GM06990 (cell line): ENCODE data around the gene GPC6.

ENCODE experiments used
- DNase-seq: peaks from one replicate; pipeline ENCODE4 v3.0.0-alpha.2; 2011; ENCODE audit not compliant: insufficient read length; ENCODE audit errors: extremely low read depth
- H3K27me3 ChIP-seq: replicated peaks from 2 replicates; pipeline ENCODE4 v1.6.0; 2011; ENCODE audit warnings: low read length; ENCODE audit not compliant: control insufficient read depth, insufficient read depth
- H3K36me3 ChIP-seq: 2 replicates; pipeline ENCODE4 v1.5.1; 2011; ENCODE audit warnings: low read length; ENCODE audit not compliant: control insufficient read depth, insufficient read depth
- H3K4me3 ChIP-seq: replicated peaks from 2 replicates; pipeline ENCODE4 v1.5.1; 2011; ENCODE audit warnings: low read depth, mild to moderate bottlenecking, control low read depth, low read length
- TF ChIP-seq, protein P1 (sequence below): IDR thresholded peaks from 2 replicates; pipeline ENCODE4 v1.5.1; 2011; ENCODE audit warnings: low read length, control low read depth, mild to moderate bottlenecking, inconsistent platforms; ENCODE audit not compliant: insufficient read depth, poor library complexity, severe bottlenecking

The GPC6 gene

DNA sequence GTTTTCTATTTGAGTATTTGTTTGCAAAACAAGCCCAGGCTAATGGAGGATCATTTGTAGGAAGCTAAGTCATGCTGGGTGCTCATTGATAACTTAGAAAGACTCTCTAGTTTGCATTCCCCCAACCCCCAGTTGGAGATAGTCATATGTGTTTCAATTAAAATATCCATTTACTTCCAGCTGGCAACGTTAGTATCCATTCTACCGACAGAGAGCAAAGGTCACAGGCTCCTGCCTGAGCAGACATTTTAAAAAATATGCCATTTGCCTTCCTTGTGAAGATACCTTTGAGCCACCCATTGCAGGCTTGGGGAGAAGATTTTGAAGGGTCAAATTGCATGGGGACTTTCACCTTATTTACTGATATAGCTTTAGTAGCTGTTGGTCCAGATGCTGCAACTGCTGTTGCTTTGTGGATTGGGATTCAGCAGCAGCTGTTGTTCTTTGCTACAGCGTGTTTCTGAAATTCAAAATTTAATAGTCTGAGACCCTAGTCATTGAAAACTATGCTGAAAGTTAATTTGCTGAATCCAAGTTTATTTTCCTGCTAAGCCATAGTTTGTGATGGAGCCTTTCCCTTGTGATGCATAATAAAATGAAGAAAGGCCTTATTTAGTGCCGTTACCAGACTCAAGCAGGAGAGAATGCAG is 335.1 kb downstream of the GPC6 start:
- TF ChIP-seq, protein P1, sequence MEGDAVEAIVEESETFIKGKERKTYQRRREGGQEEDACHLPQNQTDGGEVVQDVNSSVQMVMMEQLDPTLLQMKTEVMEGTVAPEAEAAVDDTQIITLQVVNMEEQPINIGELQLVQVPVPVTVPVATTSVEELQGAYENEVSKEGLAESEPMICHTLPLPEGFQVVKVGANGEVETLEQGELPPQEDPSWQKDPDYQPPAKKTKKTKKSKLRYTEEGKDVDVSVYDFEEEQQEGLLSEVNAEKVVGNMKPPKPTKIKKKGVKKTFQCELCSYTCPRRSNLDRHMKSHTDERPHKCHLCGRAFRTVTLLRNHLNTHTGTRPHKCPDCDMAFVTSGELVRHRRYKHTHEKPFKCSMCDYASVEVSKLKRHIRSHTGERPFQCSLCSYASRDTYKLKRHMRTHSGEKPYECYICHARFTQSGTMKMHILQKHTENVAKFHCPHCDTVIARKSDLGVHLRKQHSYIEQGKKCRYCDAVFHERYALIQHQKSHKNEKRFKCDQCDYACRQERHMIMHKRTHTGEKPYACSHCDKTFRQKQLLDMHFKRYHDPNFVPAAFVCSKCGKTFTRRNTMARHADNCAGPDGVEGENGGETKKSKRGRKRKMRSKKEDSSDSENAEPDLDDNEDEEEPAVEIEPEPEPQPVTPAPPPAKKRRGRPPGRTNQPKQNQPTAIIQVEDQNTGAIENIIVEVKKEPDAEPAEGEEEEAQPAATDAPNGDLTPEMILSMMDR, result no peak
- no peak for DNase-seq
- no peaks in the 10 kb centered on the region for H3K27me3 ChIP-seq
- no peak overlapping the region for H3K4me3 ChIP-seq
- H3K36me3 ChIP-seq, result no peaks in the 10 kb centered on the region

DNA sequence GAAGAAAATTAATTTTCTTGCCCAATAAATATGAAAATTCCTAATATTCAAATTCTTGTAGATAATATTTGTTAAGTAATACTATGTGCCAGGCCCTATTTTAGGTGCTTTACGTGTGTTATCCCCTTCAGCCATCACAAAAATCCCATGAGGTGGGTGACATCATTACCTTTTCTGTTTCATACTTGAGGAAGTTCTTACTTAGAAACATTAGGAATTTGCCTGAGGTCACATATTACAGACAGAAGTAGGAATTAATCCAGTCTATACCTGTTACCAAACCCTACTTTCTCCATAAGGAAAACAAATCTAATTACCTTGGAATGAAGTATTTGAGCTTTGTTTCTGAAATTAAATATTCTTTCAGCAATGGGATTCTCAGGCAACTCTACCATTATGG is 336.1 kb downstream of the GPC6 start:
- no peak for DNase-seq
- Histone ChIP-seq H3K4me3 (no peak overlapping the region), H3K27me3 (no peaks in the 10 kb centered on the region), H3K36me3 (no peaks in the 10 kb centered on the region)
- TF ChIP-seq, protein P1, result no peak

DNA sequence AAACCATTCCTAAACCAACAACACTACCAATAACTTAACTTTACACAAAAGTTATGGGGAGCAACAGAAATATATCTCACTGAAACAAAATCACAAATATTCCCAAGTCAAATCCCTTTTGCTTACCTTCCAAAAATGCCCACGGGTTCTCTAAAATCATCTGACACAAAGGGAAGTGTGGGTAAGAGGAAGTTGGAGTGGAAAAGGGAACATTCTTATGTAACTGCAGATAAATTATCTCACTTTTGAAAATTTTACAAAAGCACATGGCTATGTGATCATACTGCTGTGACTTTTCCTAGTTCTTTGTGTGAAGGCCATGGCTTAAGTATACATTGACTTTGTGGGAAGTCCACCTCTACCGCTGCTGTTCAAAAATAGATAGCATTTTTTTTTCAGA is 350.5 kb downstream of the GPC6 start:
- DNase-seq, result no peak
- H3K27me3 ChIP-seq, result no peaks in the 10 kb centered on the region
- TF ChIP-seq, protein P1, result no peak
- H3K36me3 ChIP-seq, result no peaks in the 10 kb centered on the region
- H3K4me3 ChIP-seq, result no peak overlapping the region

DNA sequence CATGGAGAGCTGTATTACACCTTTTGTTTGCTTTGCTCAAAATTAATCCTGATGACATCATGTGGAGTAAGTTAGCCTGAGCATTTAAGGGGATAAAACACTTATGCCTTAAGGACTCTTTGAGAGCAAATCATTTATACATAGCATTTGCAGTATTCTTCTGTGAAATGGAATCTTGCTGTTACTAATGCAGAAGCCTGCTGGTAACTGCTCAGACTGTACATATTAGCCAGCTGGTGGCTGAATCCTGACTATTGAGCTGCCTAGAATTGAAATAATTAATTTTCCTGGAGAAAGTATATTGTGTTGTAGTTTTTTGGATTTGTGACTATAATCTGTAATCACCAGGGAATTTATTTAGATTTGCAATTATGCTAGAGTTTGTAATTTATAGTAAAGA is 363.2 kb downstream of the GPC6 start:
- no peaks in the 10 kb centered on the region for H3K36me3 ChIP-seq
- H3K27me3 ChIP-seq, result no peaks in the 10 kb centered on the region
- no peak for DNase-seq
- TF ChIP-seq, protein P1, result no peak
- no peak overlapping the region for H3K4me3 ChIP-seq

DNA sequence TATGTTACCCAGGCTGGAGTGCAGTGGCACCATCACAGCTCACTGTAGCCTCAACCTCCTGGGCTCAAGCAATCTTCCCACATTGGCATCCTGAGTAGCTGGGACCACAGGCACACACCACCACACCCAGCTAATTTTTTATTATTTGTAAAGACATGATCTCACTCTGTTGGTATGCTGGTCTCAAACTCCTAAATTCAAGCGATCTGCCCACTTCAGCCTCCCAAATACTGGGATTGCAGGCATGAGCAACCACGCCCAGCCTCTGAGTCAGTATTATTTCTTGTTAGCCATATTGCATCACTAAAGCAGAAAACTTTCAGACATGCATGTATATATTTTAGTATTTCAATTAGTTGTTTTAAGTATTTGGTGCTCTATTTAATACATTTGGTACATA is 376.4 kb downstream of the GPC6 start:
- no peak for DNase-seq
- no peaks in the 10 kb centered on the region for H3K27me3 ChIP-seq
- TF ChIP-seq, protein P1, result no peak
- H3K36me3 ChIP-seq, result no peaks in the 10 kb centered on the region
- no peak overlapping the region for H3K4me3 ChIP-seq

DNA sequence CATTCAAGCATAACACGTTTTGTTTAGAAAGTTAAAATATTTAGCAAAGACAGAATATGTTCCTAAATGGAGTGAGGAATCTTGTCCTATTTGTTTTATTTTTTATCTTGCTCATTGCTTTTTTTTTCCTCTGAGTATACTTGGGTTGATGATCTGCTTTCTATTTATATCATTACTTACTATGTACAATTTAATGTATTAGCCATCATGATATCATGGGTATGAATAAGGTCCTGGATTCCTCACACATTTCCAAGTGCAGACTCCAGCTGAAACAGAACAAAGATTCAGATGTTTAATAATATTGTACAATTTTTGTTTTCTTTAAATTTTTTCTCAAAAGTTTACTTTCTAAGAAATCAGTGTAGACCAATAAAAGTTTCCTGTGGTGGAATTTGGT is 388.2 kb downstream of the GPC6 start:
- Histone ChIP-seq H3K4me3 (no peak overlapping the region), H3K27me3 (no peaks in the 10 kb centered on the region), H3K36me3 (no peaks in the 10 kb centered on the region)
- DNase-seq, result no peak
- TF ChIP-seq, protein P1, result no peak
